K562 (cell line): ENCODE data around the gene RAP1A. TPM values are rescaled to one million over a fixed set of nuclear protein-coding genes. Genes with fewer than 3 reads are reported as not detected.

Experiments
- BMI1 ChIP-seq: fragments of 150-350 bp; IDR thresholded peaks from 2 replicates; pipeline ENCODE4 v1.6.1; 2014; ENCODE audit warnings: low read length
- BRD9 ChIP-seq: fragments of 450-650 bp; IDR thresholded peaks from 2 replicates; pipeline ENCODE4 v1.6.1; 2018; ENCODE audit warnings: low read depth; ENCODE audit not compliant: partially characterized antibody
- CBFB ChIP-seq: sonication (generic); formaldehyde crosslinking; IDR thresholded peaks from 2 replicates; pipeline ENCODE4 v1.4.0; 2020; ENCODE audit warnings: mild to moderate bottlenecking, missing genetic modification reagents
- MYNN ChIP-seq, 2 experiments: sonication (generic); formaldehyde crosslinking in 1 of 2; IDR thresholded peaks; 2 replicates each; pipeline versions ENCODE4 v1.5.0 to v1.6.1; 2016 to 2020; ENCODE audit warnings: antibody characterized with exemption in 1 of 2, missing genetic modification reagents in 1 of 2
- NFE2 ChIP-seq: IDR thresholded peaks from 2 replicates; pipeline ENCODE4 v1.6.1; 2014; ENCODE audit warnings: antibody characterized with exemption, low read depth
- SMAD1 ChIP-seq: fragments of 150-350 bp; IDR thresholded peaks from 2 replicates; pipeline ENCODE4 v1.6.1; 2014; ENCODE audit warnings: low read length, low read depth; ENCODE audit not compliant: partially characterized antibody
- TAF9B ChIP-seq: fragments of 450-650 bp; IDR thresholded peaks from 2 replicates; pipeline ENCODE4 v1.6.1; 2018; ENCODE audit warnings: mild to moderate bottlenecking; ENCODE audit not compliant: partially characterized antibody
- ZNF12 ChIP-seq: sonication (generic); formaldehyde crosslinking; IDR thresholded peaks from 2 replicates; pipeline ENCODE4 v1.4.0; 2020; ENCODE audit warnings: mild to moderate bottlenecking, missing genetic modification reagents
- ZNF134 ChIP-seq: fragments of 250-450 bp; sonication (Bioruptor Pico); conservative IDR thresholded peaks from 2 replicates; pipeline ENCODE4 v1.4.0; 2020
- ZNF668 ChIP-seq: fragments of 250-450 bp; sonication (Bioruptor Pico); IDR thresholded peaks from 2 replicates; pipeline ENCODE4 v1.8.0; 2022; ENCODE audit warnings: mild to moderate bottlenecking, inconsistent platforms
- ZNF76 ChIP-seq: fragments of 250-450 bp; sonication (Bioruptor Pico); IDR thresholded peaks from 2 replicates; pipeline ENCODE4 v1.4.0; 2020; ENCODE audit warnings: mild to moderate bottlenecking, moderate library complexity, borderline replicate concordance
- ZNF780A ChIP-seq: fragments of 250-450 bp; sonication (Bioruptor Pico); IDR thresholded peaks from 2 replicates; pipeline ENCODE4 v1.5.0; 2021; ENCODE audit warnings: mild to moderate bottlenecking
- polyA plus RNA-seq, 8 experiments: library from polyadenylated mRNA; depleted of rRNA in 4 of 8; stranded (reverse) in 5 of 8; unstranded in 3 of 8; fragments of >200 nt; fragmentation: Nextera tagmentation in 2 of 8; fragmentation: Illumina TruSeq in 1 of 8; extraction: Ambion mirVana in 2 of 8; extraction: Trizol in 1 of 8; gene quantifications; 2 replicates each; pipeline versions ENCODE4 v1.2.1 to v1.2.3, GENCODE V29; 2011 to 2014; ENCODE audit warnings: inconsistent platforms in 1 of 8, missing spikeins in 1 of 8
- total RNA-seq, 7 experiments: library from RNA; depleted of rRNA in 6 of 7; stranded (reverse); fragments of >200 nt in 6 of 7; fragmentation: Illumina TruSeq in 2 of 7; extraction: Trizol in 2 of 7; gene quantifications; 2 replicates each; pipeline versions ENCODE4 v1.2.1 to v1.2.3, GENCODE V29; 2011 to 2021; ENCODE audit warnings: low replicate concordance in 1 of 7
- TF ChIP-seq, protein P1 (sequence below): fragments of 450-650 bp; IDR thresholded peaks from 2 replicates; pipeline ENCODE4 v1.7.0; 2016; ENCODE audit warnings: borderline replicate concordance
- TF ChIP-seq, protein P2 (sequence below): sonication (generic); IDR thresholded peaks from 2 replicates; pipeline ENCODE4 v1.6.1; 2016
- TF ChIP-seq, protein P3 (sequence below): fragments of 450-650 bp; formaldehyde crosslinking; conservative IDR thresholded peaks from 2 replicates; pipeline ENCODE4 v1.4.0; 2022; ENCODE audit warnings: mild to moderate bottlenecking, missing genetic modification characterization
- TF ChIP-seq, protein P4 (sequence below): fragments of 250-450 bp; sonication (Bioruptor Pico); IDR thresholded peaks from 2 replicates; pipeline ENCODE4 v1.5.0; 2021
- TF ChIP-seq, protein P5 (sequence below): fragments of 450-650 bp; formaldehyde crosslinking; IDR thresholded peaks from 2 replicates; pipeline ENCODE4 v1.4.0; 2020; ENCODE audit warnings: mild to moderate bottlenecking
- TF ChIP-seq, protein P6 (sequence below): fragments of 450-650 bp; IDR thresholded peaks from 2 replicates; pipeline ENCODE4 v1.6.1; 2017; ENCODE audit warnings: mild to moderate bottlenecking, moderate library complexity
- TF ChIP-seq, protein P7 (sequence below): fragments of 450-650 bp; IDR thresholded peaks from one replicate; pipeline ENCODE4 v1.6.1; 2018; ENCODE audit warnings: mild to moderate bottlenecking, moderate library complexity; ENCODE audit not compliant: partially characterized antibody

Gene RAP1A
- total and polyA plus RNA-seq, 9 of the 15 experiments (the other 6 are each of a cell fraction or from before 2014, with no cell fraction given): 13.4 to 86.2 (median 32.5) TPM

DNA sequence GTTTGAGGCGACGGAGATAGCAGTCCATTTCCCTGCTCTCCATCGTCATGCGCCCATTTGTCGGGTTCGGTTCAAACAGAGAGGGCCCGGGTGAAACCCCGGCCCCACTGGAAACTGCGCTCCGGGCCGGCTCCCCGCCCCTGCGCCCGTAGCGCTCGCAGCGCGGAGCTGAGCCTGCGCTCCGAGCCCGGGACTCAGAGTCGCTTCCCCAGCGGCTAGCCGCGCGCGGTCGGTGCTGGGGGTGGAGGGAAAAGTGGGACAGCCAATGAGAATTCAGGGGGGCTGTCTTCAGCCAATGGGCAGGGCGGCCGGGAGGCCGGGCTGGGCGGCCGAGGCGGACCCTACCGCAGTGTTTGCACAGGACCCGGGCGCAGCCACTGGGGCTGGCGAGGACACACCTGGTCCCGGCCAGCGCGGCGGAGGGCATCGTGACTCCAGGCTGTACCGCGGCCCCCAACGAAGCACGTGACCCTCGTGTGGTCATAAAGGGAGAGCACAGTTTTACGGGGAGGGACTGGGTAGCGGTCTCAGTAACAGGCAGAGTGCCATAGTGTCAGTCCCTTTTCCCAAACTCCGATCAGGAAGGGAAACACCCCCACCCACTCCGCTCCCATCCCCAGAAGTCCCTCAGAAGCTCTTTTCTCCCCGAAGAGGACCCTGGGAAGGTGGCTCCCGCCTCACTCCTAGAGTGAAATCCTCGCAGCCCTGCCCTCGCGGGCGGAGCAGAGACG lies 119.8 kb downstream of the RAP1A start, which contains the start of gene INKA2 (continued):
- TF ChIP-seq, protein P1, sequence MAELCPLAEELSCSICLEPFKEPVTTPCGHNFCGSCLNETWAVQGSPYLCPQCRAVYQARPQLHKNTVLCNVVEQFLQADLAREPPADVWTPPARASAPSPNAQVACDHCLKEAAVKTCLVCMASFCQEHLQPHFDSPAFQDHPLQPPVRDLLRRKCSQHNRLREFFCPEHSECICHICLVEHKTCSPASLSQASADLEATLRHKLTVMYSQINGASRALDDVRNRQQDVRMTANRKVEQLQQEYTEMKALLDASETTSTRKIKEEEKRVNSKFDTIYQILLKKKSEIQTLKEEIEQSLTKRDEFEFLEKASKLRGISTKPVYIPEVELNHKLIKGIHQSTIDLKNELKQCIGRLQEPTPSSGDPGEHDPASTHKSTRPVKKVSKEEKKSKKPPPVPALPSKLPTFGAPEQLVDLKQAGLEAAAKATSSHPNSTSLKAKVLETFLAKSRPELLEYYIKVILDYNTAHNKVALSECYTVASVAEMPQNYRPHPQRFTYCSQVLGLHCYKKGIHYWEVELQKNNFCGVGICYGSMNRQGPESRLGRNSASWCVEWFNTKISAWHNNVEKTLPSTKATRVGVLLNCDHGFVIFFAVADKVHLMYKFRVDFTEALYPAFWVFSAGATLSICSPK: no peak
- TF ChIP-seq, protein P2, sequence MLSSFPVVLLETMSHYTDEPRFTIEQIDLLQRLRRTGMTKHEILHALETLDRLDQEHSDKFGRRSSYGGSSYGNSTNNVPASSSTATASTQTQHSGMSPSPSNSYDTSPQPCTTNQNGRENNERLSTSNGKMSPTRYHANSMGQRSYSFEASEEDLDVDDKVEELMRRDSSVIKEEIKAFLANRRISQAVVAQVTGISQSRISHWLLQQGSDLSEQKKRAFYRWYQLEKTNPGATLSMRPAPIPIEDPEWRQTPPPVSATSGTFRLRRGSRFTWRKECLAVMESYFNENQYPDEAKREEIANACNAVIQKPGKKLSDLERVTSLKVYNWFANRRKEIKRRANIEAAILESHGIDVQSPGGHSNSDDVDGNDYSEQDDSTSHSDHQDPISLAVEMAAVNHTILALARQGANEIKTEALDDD: no peak
- TF ChIP-seq ZNF12 (peak; percentile 16; the same call in 1 of the 2 replicates), BRD9 (no peak), ZNF76 (CRISPR knock-in tag) (no peak), ZNF134 (CRISPR knock-in tag) (no peak), ZNF780A (no peak), ZNF668 (CRISPR knock-in tag) (no peak), TAF9B (no peak), BMI1 (no peak), CBFB (CRISPR knock-in tag) (peak; percentile 63; the same call in 1 of the 2 replicates), NFE2 (no peak), MYNN (IDR thresholded peaks at IDR 0.05) (no peak), MYNN (CRISPR knock-in tag; IDR thresholded peaks at IDR 0.05) (no peak), SMAD1 (no peak)
- TF ChIP-seq, protein P3, sequence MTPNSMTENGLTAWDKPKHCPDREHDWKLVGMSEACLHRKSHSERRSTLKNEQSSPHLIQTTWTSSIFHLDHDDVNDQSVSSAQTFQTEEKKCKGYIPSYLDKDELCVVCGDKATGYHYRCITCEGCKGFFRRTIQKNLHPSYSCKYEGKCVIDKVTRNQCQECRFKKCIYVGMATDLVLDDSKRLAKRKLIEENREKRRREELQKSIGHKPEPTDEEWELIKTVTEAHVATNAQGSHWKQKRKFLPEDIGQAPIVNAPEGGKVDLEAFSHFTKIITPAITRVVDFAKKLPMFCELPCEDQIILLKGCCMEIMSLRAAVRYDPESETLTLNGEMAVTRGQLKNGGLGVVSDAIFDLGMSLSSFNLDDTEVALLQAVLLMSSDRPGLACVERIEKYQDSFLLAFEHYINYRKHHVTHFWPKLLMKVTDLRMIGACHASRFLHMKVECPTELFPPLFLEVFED (CRISPR knock-in tag): no peak
- TF ChIP-seq, protein P4, sequence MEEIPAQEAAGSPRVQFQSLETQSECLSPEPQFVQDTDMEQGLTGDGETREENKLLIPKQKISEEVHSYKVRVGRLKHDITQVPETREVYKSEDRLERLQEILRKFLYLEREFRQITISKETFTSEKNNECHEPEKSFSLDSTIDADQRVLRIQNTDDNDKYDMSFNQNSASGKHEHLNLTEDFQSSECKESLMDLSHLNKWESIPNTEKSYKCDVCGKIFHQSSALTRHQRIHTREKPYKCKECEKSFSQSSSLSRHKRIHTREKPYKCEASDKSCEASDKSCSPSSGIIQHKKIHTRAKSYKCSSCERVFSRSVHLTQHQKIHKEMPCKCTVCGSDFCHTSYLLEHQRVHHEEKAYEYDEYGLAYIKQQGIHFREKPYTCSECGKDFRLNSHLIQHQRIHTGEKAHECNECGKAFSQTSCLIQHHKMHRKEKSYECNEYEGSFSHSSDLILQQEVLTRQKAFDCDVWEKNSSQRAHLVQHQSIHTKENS (CRISPR knock-in tag): no peak
- TF ChIP-seq, protein P5, sequence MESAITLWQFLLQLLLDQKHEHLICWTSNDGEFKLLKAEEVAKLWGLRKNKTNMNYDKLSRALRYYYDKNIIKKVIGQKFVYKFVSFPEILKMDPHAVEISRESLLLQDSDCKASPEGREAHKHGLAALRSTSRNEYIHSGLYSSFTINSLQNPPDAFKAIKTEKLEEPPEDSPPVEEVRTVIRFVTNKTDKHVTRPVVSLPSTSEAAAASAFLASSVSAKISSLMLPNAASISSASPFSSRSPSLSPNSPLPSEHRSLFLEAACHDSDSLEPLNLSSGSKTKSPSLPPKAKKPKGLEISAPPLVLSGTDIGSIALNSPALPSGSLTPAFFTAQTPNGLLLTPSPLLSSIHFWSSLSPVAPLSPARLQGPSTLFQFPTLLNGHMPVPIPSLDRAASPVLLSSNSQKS (CRISPR knock-in tag): no peak
- TF ChIP-seq, protein P6, sequence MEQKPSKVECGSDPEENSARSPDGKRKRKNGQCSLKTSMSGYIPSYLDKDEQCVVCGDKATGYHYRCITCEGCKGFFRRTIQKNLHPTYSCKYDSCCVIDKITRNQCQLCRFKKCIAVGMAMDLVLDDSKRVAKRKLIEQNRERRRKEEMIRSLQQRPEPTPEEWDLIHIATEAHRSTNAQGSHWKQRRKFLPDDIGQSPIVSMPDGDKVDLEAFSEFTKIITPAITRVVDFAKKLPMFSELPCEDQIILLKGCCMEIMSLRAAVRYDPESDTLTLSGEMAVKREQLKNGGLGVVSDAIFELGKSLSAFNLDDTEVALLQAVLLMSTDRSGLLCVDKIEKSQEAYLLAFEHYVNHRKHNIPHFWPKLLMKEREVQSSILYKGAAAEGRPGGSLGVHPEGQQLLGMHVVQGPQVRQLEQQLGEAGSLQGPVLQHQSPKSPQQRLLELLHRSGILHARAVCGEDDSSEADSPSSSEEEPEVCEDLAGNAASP: no peak
- TF ChIP-seq, protein P7, sequence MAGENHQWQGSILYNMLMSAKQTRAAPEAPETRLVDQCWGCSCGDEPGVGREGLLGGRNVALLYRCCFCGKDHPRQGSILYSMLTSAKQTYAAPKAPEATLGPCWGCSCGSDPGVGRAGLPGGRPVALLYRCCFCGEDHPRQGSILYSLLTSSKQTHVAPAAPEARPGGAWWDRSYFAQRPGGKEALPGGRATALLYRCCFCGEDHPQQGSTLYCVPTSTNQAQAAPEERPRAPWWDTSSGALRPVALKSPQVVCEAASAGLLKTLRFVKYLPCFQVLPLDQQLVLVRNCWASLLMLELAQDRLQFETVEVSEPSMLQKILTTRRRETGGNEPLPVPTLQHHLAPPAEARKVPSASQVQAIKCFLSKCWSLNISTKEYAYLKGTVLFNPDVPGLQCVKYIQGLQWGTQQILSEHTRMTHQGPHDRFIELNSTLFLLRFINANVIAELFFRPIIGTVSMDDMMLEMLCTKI: no peak
